K562 (cell line): ENCODE data around the gene NFAM1. TPM values are rescaled to one million over a fixed set of nuclear protein-coding genes. Genes with fewer than 3 reads are reported as not detected.

Source experiments
- ATAC-seq: fragments of 200-7000 bp; cut with Tn5 transposase; 3 replicates; pipeline ENCODE4 v1.9.1; 2020; ENCODE audit warnings: moderate library complexity
- BruUV-seq: library from RNA; stranded (reverse); fragments of 400-500 nt; replicated peaks from 2 replicates; lab custom pipeline; 2021; lab: Mats Ljungman, UMichigan
- CTCF ChIA-PET: fragments of 300-600 bp; formaldehyde crosslinking; extraction: SDS; loops from one replicate; lab custom pipeline; 2021; ENCODE audit warnings: low intra/inter-chr PET ratio; lab: Yijun Ruan, JAX
- POLR2A ChIA-PET: fragments of 300-600, 350-650 bp; sonication (Branson Sonifier 250); formaldehyde crosslinking; extraction: SDS; loops from one replicate; lab custom pipeline; 2021; ENCODE audit warnings: antibody characterized with exemption, inconsistent platforms; lab: Yijun Ruan, JAX
- DNase-seq, 4 experiments: peaks; one replicate each; pipeline versions ENCODE4 v3.0.0 to v3.0.0-alpha.2; 2011 to 2018; ENCODE audit warnings: low spot score in 3 of 4, mixed read lengths in 3 of 4; ENCODE audit errors: extremely low read depth in 1 of 4
- FAIRE-seq: peaks from 2 replicates; lab custom pipeline; 2011; peaks lifted over from hg19 to GRCh38; lab: Jason Lieb, UNC
- H2AFZ ChIP-seq: 2 replicates; pipeline ENCODE4 v1.6.0; 2011; ENCODE audit warnings: low read depth, low read length, control low read depth, inconsistent platforms
- H3K27ac ChIP-seq: fragments of 200-600 bp; 3 replicates; pipeline ENCODE4 v1.8.0; 2011; ENCODE audit warnings: low read depth, mild to moderate bottlenecking, control low read depth, inconsistent platforms, low read length, moderate library complexity, mixed read lengths; ENCODE audit errors: extremely low read depth
- H3K27me3 ChIP-seq, 2 experiments: fragments of 300-600 bp in 1 of 2; 2 replicates in 1 of 2; 3 replicates in 1 of 2; pipeline versions ENCODE4 v1.6.0 to v1.8.0; 2011; ENCODE audit warnings: inconsistent platforms in 2 of 2, low read length in 2 of 2, mild to moderate bottlenecking in 1 of 2, mixed read lengths in 1 of 2, moderate library complexity in 1 of 2; ENCODE audit not compliant: control insufficient read depth in 2 of 2, insufficient read depth in 2 of 2
- H3K36me3 ChIP-seq: fragments of 300-600 bp; 3 replicates; pipeline ENCODE4 v1.8.0; 2011; ENCODE audit warnings: mild to moderate bottlenecking, low read length, inconsistent platforms; ENCODE audit not compliant: control insufficient read depth, insufficient read depth
- H3K4me1 ChIP-seq, 2 experiments: fragments of 200-600 bp in 1 of 2; replicated peaks in 1 of 2; 2 replicates in 1 of 2; 3 replicates in 1 of 2; pipeline versions ENCODE4 v1.5.1 to v1.8.0; 2011; ENCODE audit warnings: inconsistent platforms in 2 of 2, low read length in 2 of 2, mild to moderate bottlenecking in 1 of 2, mixed read lengths in 1 of 2, moderate library complexity in 1 of 2; ENCODE audit not compliant: control insufficient read depth in 2 of 2, insufficient read depth in 2 of 2
- H3K4me2 ChIP-seq: 2 replicates; pipeline ENCODE4 v1.6.1; 2011; ENCODE audit warnings: low read length, control low read depth, inconsistent platforms, mixed read lengths; ENCODE audit not compliant: insufficient read depth
- H3K4me3 ChIP-seq: fragments of 200-600 bp; sonication (generic), shearing (Covaris generic); 2 replicates; pipeline ENCODE4 v1.5.1; 2016; ENCODE audit warnings: control low read depth, inconsistent platforms
- H3K79me2 ChIP-seq: fragments of 200-600 bp; 3 replicates; pipeline ENCODE4 v1.8.0; 2011; ENCODE audit warnings: low read length, inconsistent platforms; ENCODE audit not compliant: control insufficient read depth, insufficient read depth
- H3K9ac ChIP-seq, 2 experiments: 2 replicates each; pipeline versions ENCODE4 v1.6.0 to v1.6.1; 2011; ENCODE audit warnings: low read depth in 2 of 2, low read length in 2 of 2, control low read depth in 1 of 2, inconsistent platforms in 1 of 2, mild to moderate bottlenecking in 1 of 2, mixed read lengths in 1 of 2; ENCODE audit not compliant: insufficient read depth in 1 of 2
- H3K9me1 ChIP-seq: one replicate; pipeline ENCODE4 v1.6.0; 2011; ENCODE audit warnings: inconsistent platforms, mild to moderate bottlenecking, low read length, moderate library complexity; ENCODE audit not compliant: control insufficient read depth, insufficient read depth
- H3K9me3 ChIP-seq: replicated peaks from 2 replicates; pipeline ENCODE4 v1.5.1; 2011; ENCODE audit warnings: low read depth, low read length, inconsistent platforms; ENCODE audit not compliant: control insufficient read depth, insufficient read depth
- H4K20me1 ChIP-seq: replicated peaks from 2 replicates; pipeline ENCODE4 v1.6.1; 2011; ENCODE audit warnings: low read length, inconsistent platforms, mixed read lengths; ENCODE audit not compliant: control insufficient read depth, insufficient read depth
- CREM ChIP-seq: IDR thresholded peaks from 2 replicates; pipeline ENCODE4 v1.6.1; 2014; ENCODE audit warnings: antibody characterized with exemption, low read depth
- IRF2 ChIP-seq: sonication (generic); formaldehyde crosslinking; IDR thresholded peaks from 2 replicates; pipeline ENCODE4 v1.8.1; 2022; ENCODE audit warnings: mild to moderate bottlenecking, missing genetic modification reagents
- JUN ChIP-seq, 2 experiments: sonication (generic) in 1 of 2; formaldehyde crosslinking in 1 of 2; IDR thresholded peaks; 2 replicates each; pipeline versions ENCODE4 v1.6.1 to v1.8.0; 2012 to 2022; ENCODE audit warnings: borderline replicate concordance in 2 of 2, mild to moderate bottlenecking in 2 of 2, improper control_type of control experiment in 1 of 2, low read depth in 1 of 2, low read length in 1 of 2, missing genetic modification reagents in 1 of 2
- MEF2D ChIP-seq: conservative IDR thresholded peaks from 2 replicates; pipeline ENCODE4 v1.6.1; 2016; ENCODE audit warnings: low read depth, missing genetic modification characterization, missing compliant biosample characterization
- RBM25 ChIP-seq: fragments of 200-400 bp; formaldehyde crosslinking; IDR thresholded peaks from 2 replicates; pipeline ENCODE4 v1.6.1; 2018; ENCODE audit warnings: low read length, low read depth, moderate library complexity; ENCODE audit not compliant: severe bottlenecking
- RUNX1 ChIP-seq: sonication (generic); IDR thresholded peaks from 2 replicates; pipeline ENCODE4 v1.6.1; 2016; ENCODE audit warnings: antibody characterized with exemption, low read depth
- ZFP36 ChIP-seq: fragments of 150-350 bp; IDR thresholded peaks from 2 replicates; pipeline ENCODE4 v1.6.1; 2018; ENCODE audit warnings: low read length, low read depth; ENCODE audit not compliant: partially characterized antibody
- ZNF23 ChIP-seq: fragments of 250-450 bp; sonication (Bioruptor Pico); IDR thresholded peaks from 2 replicates; pipeline ENCODE4 v1.4.0; 2020; ENCODE audit warnings: mild to moderate bottlenecking
- ZNF639 ChIP-seq, 2 experiments: fragments of 200-800 bp in 1 of 2; sonication (Bioruptor generic) in 1 of 2; sonication (generic) in 1 of 2; formaldehyde crosslinking in 1 of 2; IDR thresholded peaks in 1 of 2; conservative IDR thresholded peaks in 1 of 2; 2 replicates each; pipeline versions ENCODE4 v1.5.0 to v1.6.1; 2016 to 2020; ENCODE audit warnings: missing compliant biosample characterization in 1 of 2, missing genetic modification characterization in 1 of 2, missing genetic modification reagents in 1 of 2
- ZNF766 ChIP-seq: fragments of 200-800 bp; sonication (Bioruptor generic); conservative IDR thresholded peaks from 2 replicates; pipeline ENCODE4 v1.6.1; 2016; ENCODE audit warnings: missing genetic modification characterization, missing compliant biosample characterization
- ZNF778 ChIP-seq: fragments of 450-650 bp; formaldehyde crosslinking; IDR thresholded peaks from 2 replicates; pipeline ENCODE4 v1.4.0; 2020; ENCODE audit warnings: mild to moderate bottlenecking, moderate library complexity
- WGBS: fragments of 100-300 bp; shearing (Covaris generic); methylation state at CpG from one replicate; pipeline ENCODE4 v1.1.6; 2016; ENCODE audit warnings: low coverage, mixed read lengths; ENCODE audit not compliant: insufficient coverage; ENCODE audit errors: missing lambda C conversion rate; 5-methylcytosine and 5-hydroxymethylcytosine counted together
- in situ Hi-C: fragments of 300-500 bp; cut with MboI; formaldehyde crosslinking; loops from 4 replicates; pipeline ENCODE4 v1.15.0; 2018; ENCODE audit warnings: inconsistent platforms, mixed read lengths
- intact Hi-C: fragments of 100-400 bp; cut with micrococcal nuclease; formaldehyde crosslinking; loops from 2 replicates; pipeline ENCODE4 v1.14.2; 2022
- polyA plus RNA-seq, 8 experiments: library from polyadenylated mRNA; depleted of rRNA in 4 of 8; stranded (reverse) in 5 of 8; unstranded in 3 of 8; fragments of >200 nt; fragmentation: Nextera tagmentation in 2 of 8; fragmentation: Illumina TruSeq in 1 of 8; extraction: Ambion mirVana in 2 of 8; extraction: Trizol in 1 of 8; gene quantifications; 2 replicates each; pipeline versions ENCODE4 v1.2.1 to v1.2.3, GENCODE V29; 2011 to 2014; ENCODE audit warnings: inconsistent platforms in 1 of 8, missing spikeins in 1 of 8
- total RNA-seq, 7 experiments: library from RNA; depleted of rRNA in 6 of 7; stranded (reverse); fragments of >200 nt in 6 of 7; fragmentation: Illumina TruSeq in 2 of 7; extraction: Trizol in 2 of 7; gene quantifications; 2 replicates each; pipeline versions ENCODE4 v1.2.1 to v1.2.3, GENCODE V29; 2011 to 2021; ENCODE audit warnings: low replicate concordance in 1 of 7
- TF ChIP-seq, protein P1 (sequence below), 2 experiments: fragments of 450-650 bp in 1 of 2; IDR thresholded peaks; 2 replicates each; pipeline ENCODE4 v1.6.1; 2011 to 2017; ENCODE audit warnings: low read depth in 2 of 2, antibody characterized with exemption in 1 of 2, borderline replicate concordance in 1 of 2, low read length in 1 of 2, mild to moderate bottlenecking in 1 of 2, mixed read lengths in 1 of 2; ENCODE audit not compliant: control insufficient read depth in 1 of 2
- TF ChIP-seq, protein P2 (sequence below): fragments of 450-650 bp; IDR thresholded peaks from 2 replicates; pipeline ENCODE4 v1.6.1; 2016; ENCODE audit warnings: borderline replicate concordance

NFAM1 gene
- total and polyA plus RNA-seq, 9 of the 15 experiments (the other 6 are each of a cell fraction or from before 2014, with no cell fraction given) = 0.01 to 0.18 (median 0.03) TPM; not detected in 5

GRCh38 chr22:42365942-42366695 lies 66.1 kb downstream of the NFAM1 start:
- Histone ChIP-seq H3K27me3 (peaks cover 22 to 60% of the 10 kb centered on the region in 2 experiments; a peak in 4 of 5 replicates), H3K9me3 (no peaks in the 10 kb centered on the region), H3K4me1 (peaks cover 4 to 10% of the 10 kb centered on the region in 2 experiments; a peak in 3 of 5 replicates), H3K9me1 (no peaks in the 10 kb centered on the region), H3K36me3 (no peaks in the 10 kb centered on the region), H3K9ac (no peak overlapping the region), H3K4me2 (no peak overlapping the region), H3K27ac (no peak overlapping the region), H3K4me3 (no peak overlapping the region), H4K20me1 (0 out of 2 replicates have a peak, but pooled peaks cover 5% of the 10 kb centered on the region), H2AFZ (no peak overlapping the region), H3K79me2 (no peaks in the 10 kb centered on the region)
- WGBS = 20% methylated on average over 7 of the region's 10 CpGs
- CTCF ChIA-PET = no interaction called here
- no peak for ATAC-seq
- DNase-seq = no peak
- FAIRE-seq = no peak
- no TSS peak for BruUV-seq
- POLR2A ChIA-PET = interaction anchor here (0.6 to 0.7 kb wide), 2 partner anchors 115 to 249 kb away, joined by 3 read pairs; no protein-coding TSS in a partner anchor
- intact Hi-C loops = no loop called here
- in situ Hi-C loops = no loop called here
- TF ChIP-seq IRF2 (CRISPR knock-in tag) = no peak
- TF ChIP-seq, protein P1, sequence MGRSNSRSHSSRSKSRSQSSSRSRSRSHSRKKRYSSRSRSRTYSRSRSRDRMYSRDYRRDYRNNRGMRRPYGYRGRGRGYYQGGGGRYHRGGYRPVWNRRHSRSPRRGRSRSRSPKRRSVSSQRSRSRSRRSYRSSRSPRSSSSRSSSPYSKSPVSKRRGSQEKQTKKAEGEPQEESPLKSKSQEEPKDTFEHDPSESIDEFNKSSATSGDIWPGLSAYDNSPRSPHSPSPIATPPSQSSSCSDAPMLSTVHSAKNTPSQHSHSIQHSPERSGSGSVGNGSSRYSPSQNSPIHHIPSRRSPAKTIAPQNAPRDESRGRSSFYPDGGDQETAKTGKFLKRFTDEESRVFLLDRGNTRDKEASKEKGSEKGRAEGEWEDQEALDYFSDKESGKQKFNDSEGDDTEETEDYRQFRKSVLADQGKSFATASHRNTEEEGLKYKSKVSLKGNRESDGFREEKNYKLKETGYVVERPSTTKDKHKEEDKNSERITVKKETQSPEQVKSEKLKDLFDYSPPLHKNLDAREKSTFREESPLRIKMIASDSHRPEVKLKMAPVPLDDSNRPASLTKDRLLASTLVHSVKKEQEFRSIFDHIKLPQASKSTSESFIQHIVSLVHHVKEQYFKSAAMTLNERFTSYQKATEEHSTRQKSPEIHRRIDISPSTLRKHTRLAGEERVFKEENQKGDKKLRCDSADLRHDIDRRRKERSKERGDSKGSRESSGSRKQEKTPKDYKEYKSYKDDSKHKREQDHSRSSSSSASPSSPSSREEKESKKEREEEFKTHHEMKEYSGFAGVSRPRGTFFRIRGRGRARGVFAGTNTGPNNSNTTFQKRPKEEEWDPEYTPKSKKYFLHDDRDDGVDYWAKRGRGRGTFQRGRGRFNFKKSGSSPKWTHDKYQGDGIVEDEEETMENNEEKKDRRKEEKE (IDR thresholded peaks at IDR 0.05; ENCODE audit: borderline replicate concordance in 1 of 2, control insufficient read depth in 1 of 2, low read depth in 2 of 2, low read length in 1 of 2) = no peak
- no peak for TF ChIP-seq MEF2D
- TF ChIP-seq ZNF778 (CRISPR knock-in tag) = no peak
- no peak for TF ChIP-seq ZNF766 (CRISPR knock-in tag)
- TF ChIP-seq ZFP36 = peak; percentile 66
- no peak for TF ChIP-seq CREM
- no peak for TF ChIP-seq ZNF639 (CRISPR knock-in tag; conservative IDR thresholded peaks at IDR 0.05 in 1 of 2, IDR thresholded peaks at IDR 0.05 in 1 of 2)
- no peak for TF ChIP-seq ZNF23 (CRISPR knock-in tag)
- no peak for TF ChIP-seq JUN (IDR thresholded peaks at IDR 0.05; ENCODE audit: borderline replicate concordance, low read depth, low read length)
- TF ChIP-seq JUN (CRISPR knock-in tag; IDR thresholded peaks at IDR 0.05; ENCODE audit: borderline replicate concordance) = no peak
- peak; percentile 52 for TF ChIP-seq RBM25
- TF ChIP-seq, protein P2, sequence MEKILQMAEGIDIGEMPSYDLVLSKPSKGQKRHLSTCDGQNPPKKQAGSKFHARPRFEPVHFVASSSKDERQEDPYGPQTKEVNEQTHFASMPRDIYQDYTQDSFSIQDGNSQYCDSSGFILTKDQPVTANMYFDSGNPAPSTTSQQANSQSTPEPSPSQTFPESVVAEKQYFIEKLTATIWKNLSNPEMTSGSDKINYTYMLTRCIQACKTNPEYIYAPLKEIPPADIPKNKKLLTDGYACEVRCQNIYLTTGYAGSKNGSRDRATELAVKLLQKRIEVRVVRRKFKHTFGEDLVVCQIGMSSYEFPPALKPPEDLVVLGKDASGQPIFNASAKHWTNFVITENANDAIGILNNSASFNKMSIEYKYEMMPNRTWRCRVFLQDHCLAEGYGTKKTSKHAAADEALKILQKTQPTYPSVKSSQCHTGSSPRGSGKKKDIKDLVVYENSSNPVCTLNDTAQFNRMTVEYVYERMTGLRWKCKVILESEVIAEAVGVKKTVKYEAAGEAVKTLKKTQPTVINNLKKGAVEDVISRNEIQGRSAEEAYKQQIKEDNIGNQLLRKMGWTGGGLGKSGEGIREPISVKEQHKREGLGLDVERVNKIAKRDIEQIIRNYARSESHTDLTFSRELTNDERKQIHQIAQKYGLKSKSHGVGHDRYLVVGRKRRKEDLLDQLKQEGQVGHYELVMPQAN = no peak
- no peak for TF ChIP-seq RUNX1
